T-helper 1 cell treated with Interleukin-12 subunit alpha and Interleukin-12 subunit beta and Interleukin-4 antibody, amounts not matched to agents 30 ng/mL and 1 ng/mL, for 36 hours (primary cell): Measurements from ENCODE around the gene SYNPR. TPM values are rescaled to one million over a fixed set of nuclear protein-coding genes. Genes with fewer than 3 reads are reported as not detected.

Experiments used
- intact Hi-C: fragments of 100-400 bp; cut with micrococcal nuclease; formaldehyde crosslinking; loops from one replicate; pipeline ENCODE4 v1.15.1; 2024
- total RNA-seq: library from RNA; stranded (reverse); gene quantifications from 2 replicates; pipeline ENCODE4 v1.2.3, GENCODE V29; 2022

SYNPR gene
- total RNA-seq, 1 donor from 2014 or later = not detected

- intact Hi-C loops = no loop called here
Observed at GRCh38 chr3:63532521-63532920, 254.4 kb downstream of the SYNPR start.

- intact Hi-C loops = no loop called here
Observed at GRCh38 chr3:63538919-63539318, 260.8 kb downstream of the SYNPR start.

GRCh38 chr3:63555767-63556166 lies 277.7 kb downstream of the SYNPR start:
- intact Hi-C loops = no loop called here

GRCh38 chr3:63556401-63556800 lies 278.3 kb downstream of the SYNPR start:
- intact Hi-C loops = no loop called here

- intact Hi-C loops = no loop called here
Observed at GRCh38 chr3:63557912-63558311, 279.8 kb downstream of the SYNPR start.

- intact Hi-C loops = no loop called here
Observed at GRCh38 chr3:63559884-63560283, 281.8 kb downstream of the SYNPR start.

- intact Hi-C loops = no loop called here
Observed at GRCh38 chr3:63561879-63562278, 283.8 kb downstream of the SYNPR start.

GRCh38 chr3:63562323-63562722 lies 284.2 kb downstream of the SYNPR start:
- intact Hi-C loops = no loop called here

GRCh38 chr3:63563572-63563971 lies 285.5 kb downstream of the SYNPR start:
- intact Hi-C loops = no loop called here

GRCh38 chr3:63565220-63565619 lies 287.1 kb downstream of the SYNPR start:
- intact Hi-C loops = no loop called here

GRCh38 chr3:63571682-63572081 lies 293.6 kb downstream of the SYNPR start:
- intact Hi-C loops = no loop called here

- intact Hi-C loops = no loop called here
Observed at GRCh38 chr3:63576846-63577245, 298.7 kb downstream of the SYNPR start.

- intact Hi-C loops = no loop called here
Observed at GRCh38 chr3:63578858-63579257, 300.8 kb downstream of the SYNPR start.

GRCh38 chr3:63580151-63580550 lies 302.0 kb downstream of the SYNPR start:
- intact Hi-C loops = no loop called here

- intact Hi-C loops = no loop called here
Observed at GRCh38 chr3:63582943-63583500, 304.9 kb downstream of the SYNPR start.

GRCh38 chr3:63584681-63585080 lies 306.6 kb downstream of the SYNPR start:
- intact Hi-C loops = no loop called here

GRCh38 chr3:63585927-63586326 lies 307.8 kb downstream of the SYNPR start:
- intact Hi-C loops = no loop called here

GRCh38 chr3:63588895-63589294 lies 310.8 kb downstream of the SYNPR start:
- intact Hi-C loops = no loop called here

- intact Hi-C loops = no loop called here
Observed at GRCh38 chr3:63593779-63594178, 315.7 kb downstream of the SYNPR start.

GRCh38 chr3:63595221-63595620 lies 317.1 kb downstream of the SYNPR start:
- intact Hi-C loops = no loop called here

- intact Hi-C loops = no loop called here
Observed at GRCh38 chr3:63597019-63597418, 318.9 kb downstream of the SYNPR start.

- intact Hi-C loops = no loop called here
Observed at GRCh38 chr3:63607716-63608115, 329.6 kb downstream of the SYNPR start.

GRCh38 chr3:63609408-63609807 lies 331.3 kb downstream of the SYNPR start:
- intact Hi-C loops = no loop called here

GRCh38 chr3:63609834-63610233 lies 331.7 kb downstream of the SYNPR start:
- intact Hi-C loops = no loop called here
